ENCODE results near the gene TMC2. TPM values are rescaled to one million over a fixed set of nuclear protein-coding genes. Genes with fewer than 3 reads are reported as not detected.
"Not testable (repeated sequence)": the region's sequence is repeated elsewhere in the genome, so short reads cannot be mapped to it uniquely, and the experiment has no call there.

Gene TMC2
- total and polyA plus RNA-seq, 2 of the 4 experiments (the other 2 are of a cell fraction) = not detected

- ChIA-PET CTCF (interaction anchor here (1.0 to 1.7 kb wide), 2 partner anchors 10 to 52 kb away, joined by 4 to 5 read pairs; partner anchors contain the start of gene SNRPB), POLR2A (ENCODE audit: unreplicated experiment) (interaction anchor here (0.6 kb wide), 1 partner anchor 35 kb away, joined by 3 read pairs; no protein-coding TSS in a partner anchor)
- H2AK9ac ChIP-seq (replicated peaks; ENCODE audit: low read depth, low read length, poor library complexity); H3K4ac ChIP-seq (ENCODE audit: low read depth, low read length); H2BK5ac ChIP-seq (ENCODE audit: low read depth, low read length, poor library complexity, severe bottlenecking); H3K27me3 ChIP-seq (ENCODE audit: control insufficient read depth, insufficient read depth, low read length); H3K23ac ChIP-seq (ENCODE audit: low read depth, low read length); H4K20me1 ChIP-seq (ENCODE audit: insufficient read depth, low read length); H2AK5ac ChIP-seq (ENCODE audit: low read depth, low read length); DNase-seq; H3K9me3 ChIP-seq (ENCODE audit: control insufficient read depth, insufficient read depth, low read length); dilution Hi-C loops (cut with HindIII; ENCODE audit: low sequenced_read_pairs, unreplicated experiment); H4K8ac ChIP-seq (ENCODE audit: low read depth in 2 of 2, low read length in 2 of 2); H3K18ac ChIP-seq (ENCODE audit: low read depth, low read length); H3K56ac ChIP-seq (ENCODE audit: extremely low read depth, insufficient read depth, low read length); intact Hi-C loops (cut with micrococcal nuclease); H2BK20ac ChIP-seq (ENCODE audit: low read depth, low read length); H2BK120ac ChIP-seq (ENCODE audit: low read depth, low read length); H3K36me3 ChIP-seq (ENCODE audit: control insufficient read depth, insufficient read depth, low read length); H2AFZ ChIP-seq (replicated peaks; ENCODE audit: low read length, poor library complexity); H3K14ac ChIP-seq (replicated peaks; ENCODE audit: low read depth, low read length); H4K5ac ChIP-seq (ENCODE audit: low read depth, low read length); BruUV-seq (replicated peaks); H3K4me2 ChIP-seq (ENCODE audit: low read depth, low read length); H3K4me3 ChIP-seq (ENCODE audit: insufficient read depth, low read depth, low read length); H3K9ac ChIP-seq (ENCODE audit: low read depth, low read length); ATAC-seq (ENCODE audit: low read depth); H2BK15ac ChIP-seq (ENCODE audit: low read depth, low read length); H3K27ac ChIP-seq (ENCODE audit: insufficient read depth, low read length); H3K4me1 ChIP-seq (ENCODE audit: control insufficient read depth, insufficient read depth, low read length); H4K91ac ChIP-seq (ENCODE audit: insufficient read depth, low read depth, low read length): not testable (repeated sequence)
- Histone ChIP-seq H3K9me1 (ENCODE audit: insufficient read depth, low read length) (peaks cover 19% of the 10 kb centered on the region), H3K79me1 (ENCODE audit: low read depth in 1 of 2, low read length in 2 of 2) (peaks cover 4 to 25% of the 10 kb centered on the region in 2 experiments; a peak in 3 of 4 replicates)
- no CpG with 5 or more reads among the region's 5 CpGs for WGBS, 2 experiments (ENCODE audit: extremely low coverage in 2 of 2, insufficient read length in 1 of 2)
- in situ Hi-C loops (cut with MboI; ENCODE audit: low sequenced_read_pairs) = loop anchor here (25.0 kb wide), 1 partner anchor 314 kb away; the partner anchor contains the start of genes PCED1A and VPS16
Measured at GRCh38 chr20:2522826-2523429, 13.4 kb upstream of the TMC2 start.
